HepG2 (cell line): ENCODE results near the gene NPEPL1. TPM values are rescaled to one million over a fixed set of nuclear protein-coding genes. Genes with fewer than 3 reads are reported as not detected.

Source experiments
- ATAC-seq: fragments of 200-7000 bp; cut with Tn5 transposase; 3 replicates; pipeline ENCODE4 v1.9.1; 2020; ENCODE audit warnings: mild to moderate bottlenecking, moderate library complexity
- BruUV-seq: library from RNA; stranded (reverse); fragments of 400-500 nt; replicated peaks from 2 replicates; lab custom pipeline; 2021; lab: Mats Ljungman, UMichigan
- CTCF ChIA-PET: fragments of 300-600 bp; formaldehyde crosslinking; extraction: SDS; loops from one replicate; lab custom pipeline; 2021; ENCODE audit warnings: low total read pairs, inconsistent platforms, low intra/inter-chr PET ratio; lab: Yijun Ruan, JAX
- POLR2A ChIA-PET: fragments of 350-600 bp; sonication (Branson Sonifier 250); formaldehyde crosslinking; loops from one replicate; lab custom pipeline; 2020; ENCODE audit warnings: antibody characterized with exemption, inconsistent platforms; lab: Yijun Ruan, JAX
- DNase-seq: peaks from one replicate; pipeline ENCODE4 v3.0.0-alpha.2; 2015; ENCODE audit warnings: low spot score
- FAIRE-seq: peaks from 3 replicates; lab custom pipeline; 2011; peaks lifted over from hg19 to GRCh38; lab: Jason Lieb, UNC
- H2AFZ ChIP-seq: one replicate; pipeline ENCODE4 v1.6.1; 2011; ENCODE audit warnings: low read length, inconsistent platforms
- H3K27ac ChIP-seq: fragments of 300-600 bp; 3 replicates; pipeline ENCODE4 v1.8.0; 2011; ENCODE audit warnings: mixed run types, mild to moderate bottlenecking, mixed read lengths, low read length, inconsistent platforms; ENCODE audit not compliant: insufficient read depth; ENCODE audit errors: extremely low read length
- H3K27me3 ChIP-seq, 2 experiments: fragments of 200-600 bp in 1 of 2; 2 replicates in 1 of 2; 3 replicates in 1 of 2; pipeline versions ENCODE4 v1.6.0 to v1.8.0; 2011; ENCODE audit warnings: low read length in 2 of 2, mild to moderate bottlenecking in 2 of 2, moderate library complexity in 2 of 2, inconsistent platforms in 1 of 2; ENCODE audit not compliant: insufficient read depth in 2 of 2, control insufficient read depth in 1 of 2
- H3K36me3 ChIP-seq, 2 experiments: fragments of 200-600 bp in 1 of 2; replicated peaks in 1 of 2; 2 replicates in 1 of 2; 3 replicates in 1 of 2; pipeline versions ENCODE4 v1.5.1 to v1.8.0; 2011; ENCODE audit warnings: low read length in 2 of 2, inconsistent platforms in 1 of 2; ENCODE audit not compliant: insufficient read depth in 2 of 2, control insufficient read depth in 1 of 2
- H3K4me1 ChIP-seq: 2 replicates; pipeline ENCODE4 v1.5.1; 2012; ENCODE audit warnings: low read length, inconsistent platforms; ENCODE audit not compliant: insufficient read depth
- H3K4me2 ChIP-seq: 2 replicates; pipeline ENCODE4 v1.6.0; 2011; ENCODE audit warnings: low read depth, low read length, inconsistent platforms
- H3K4me3 ChIP-seq, 3 experiments: fragments of 200-600 bp in 1 of 3; sonication (generic), shearing (Covaris generic) in 1 of 3; replicated peaks in 1 of 3; 2 replicates each; pipeline ENCODE4 v1.5.1; 2011 to 2016; ENCODE audit warnings: low read length in 3 of 3, inconsistent platforms in 2 of 3, low read depth in 2 of 3, mild to moderate bottlenecking in 2 of 3, control low read depth in 1 of 3, mixed read lengths in 1 of 3; ENCODE audit not compliant: insufficient read depth in 1 of 3
- H3K79me2 ChIP-seq: one replicate; pipeline ENCODE4 v1.6.1; 2011; ENCODE audit warnings: low read length, inconsistent platforms; ENCODE audit not compliant: insufficient read depth
- H3K9ac ChIP-seq: 2 replicates; pipeline ENCODE4 v1.6.0; 2011; ENCODE audit warnings: mild to moderate bottlenecking, low read depth, low read length, inconsistent platforms; ENCODE audit not compliant: insufficient read depth
- H3K9me3 ChIP-seq: 2 replicates; pipeline ENCODE4 v1.5.1; 2012; ENCODE audit warnings: mild to moderate bottlenecking, low read length
- H4K20me1 ChIP-seq: 2 replicates; pipeline ENCODE4 v1.6.0; 2011; ENCODE audit warnings: inconsistent platforms, mild to moderate bottlenecking, low read length, moderate library complexity; ENCODE audit not compliant: insufficient read depth
- ATF7-NPFF ChIP-seq: sonication (generic); formaldehyde crosslinking; IDR thresholded peaks from 2 replicates; pipeline ENCODE4 v1.8.1; 2023; ENCODE audit warnings: mild to moderate bottlenecking, low read depth, missing genetic modification reagents, moderate library complexity
- ERF ChIP-seq: IDR thresholded peaks from 2 replicates; pipeline ENCODE4 v1.6.1; 2018; ENCODE audit warnings: missing biosample characterization, missing genetic modification reagents
- HNRNPH1 ChIP-seq: fragments of 200-400 bp; formaldehyde crosslinking; optimal IDR thresholded peaks from 2 replicates; pipeline ENCODE3; 2017; ENCODE audit warnings: mild to moderate bottlenecking, low read depth, low read length
- KLF6 ChIP-seq: IDR thresholded peaks from 2 replicates; pipeline ENCODE4 v1.8.0; 2016; ENCODE audit warnings: missing biosample characterization, missing genetic modification reagents
- NR2F1 ChIP-seq, 2 experiments: fragments of 450-650 bp in 1 of 2; formaldehyde crosslinking in 1 of 2; IDR thresholded peaks; 2 replicates each; pipeline versions ENCODE4 v1.5.0 to v1.6.1; 2016 to 2020; ENCODE audit warnings: mild to moderate bottlenecking in 1 of 2, missing compliant biosample characterization in 1 of 2, missing genetic modification reagents in 1 of 2, moderate library complexity in 1 of 2
- RBM22 ChIP-seq: fragments of 200-400 bp; formaldehyde crosslinking; optimal IDR thresholded peaks from 2 replicates; pipeline ENCODE3; 2017; ENCODE audit warnings: mild to moderate bottlenecking, low read length, moderate library complexity
- SALL2 ChIP-seq: sonication (generic); formaldehyde crosslinking; IDR thresholded peaks from 2 replicates; pipeline ENCODE4 v1.8.1; 2023; ENCODE audit warnings: mild to moderate bottlenecking, missing genetic modification reagents, inconsistent platforms
- TOE1 ChIP-seq: sonication (generic); formaldehyde crosslinking; IDR thresholded peaks from 2 replicates; pipeline ENCODE4 v1.4.0; 2020; ENCODE audit warnings: mild to moderate bottlenecking, missing genetic modification reagents
- ZMYM2 ChIP-seq: sonication (generic); formaldehyde crosslinking; IDR thresholded peaks from 2 replicates; pipeline ENCODE4 v1.8.0; 2022; ENCODE audit warnings: mild to moderate bottlenecking, missing genetic modification reagents
- ZNF557 ChIP-seq: sonication (generic); formaldehyde crosslinking; IDR thresholded peaks from 2 replicates; pipeline ENCODE4 v1.4.0; 2020; ENCODE audit warnings: missing genetic modification reagents
- ZNF780A ChIP-seq: sonication (generic); formaldehyde crosslinking; IDR thresholded peaks from 2 replicates; pipeline ENCODE4 v1.8.0; 2022; ENCODE audit warnings: mild to moderate bottlenecking, missing genetic modification reagents, moderate library complexity
- ZNF841 ChIP-seq: sonication (generic); formaldehyde crosslinking; IDR thresholded peaks from 2 replicates; pipeline ENCODE4 v1.8.1; 2023; ENCODE audit warnings: missing genetic modification reagents, borderline replicate concordance
- ZNF878 ChIP-seq: sonication (generic); formaldehyde crosslinking; IDR thresholded peaks from 2 replicates; pipeline ENCODE4 v1.8.1; 2023; ENCODE audit warnings: mild to moderate bottlenecking, missing genetic modification reagents, moderate library complexity
- ZNF891 ChIP-seq: sonication (generic); formaldehyde crosslinking; IDR thresholded peaks from 2 replicates; pipeline ENCODE4 v1.5.0; 2020; ENCODE audit warnings: mild to moderate bottlenecking, missing genetic modification reagents
- WGBS: methylation state at CpG from one replicate; pipeline ENCODE4 v1.1.6; 2017; ENCODE audit warnings: low lambda C conversion rate; 5-methylcytosine and 5-hydroxymethylcytosine counted together
- in situ Hi-C: cut with HindIII; loops from 2 replicates; pipeline ENCODE4 v1.10.0; 2017; ENCODE audit warnings: low pct_unique_long_range_greater_than_20kb; ENCODE audit not compliant: extremely low pct_ligation_motif_present
- intact Hi-C: fragments of 100-400 bp; cut with micrococcal nuclease; formaldehyde crosslinking; loops from one replicate; pipeline ENCODE4 v1.10.0; 2022; ENCODE audit not compliant: unreplicated experiment
- polyA plus RNA-seq, 8 experiments: library from polyadenylated mRNA; depleted of rRNA in 3 of 8; stranded (reverse) in 7 of 8; unstranded in 1 of 8; fragments of >200 nt; fragmentation: Illumina TruSeq in 4 of 8; extraction: Trizol in 4 of 8; gene quantifications; 2 replicates each; pipeline versions ENCODE4 v1.2.1 to v1.2.3, GENCODE V29; 2011 to 2016; ENCODE audit warnings: low read depth in 4 of 8, missing spikeins in 1 of 8, mixed read lengths in 1 of 8; ENCODE audit not compliant: insufficient read depth in 1 of 8
- total RNA-seq, 5 experiments: library from RNA; depleted of rRNA; stranded (reverse); fragments of >200 nt; fragmentation: Illumina TruSeq; extraction: Trizol; gene quantifications; 2 replicates each; pipeline ENCODE4 v1.2.3, GENCODE V29; 2016; ENCODE audit warnings: low read depth in 1 of 5
- TF ChIP-seq, protein P1 (sequence below), 2 experiments: sonication (generic) in 1 of 2; formaldehyde crosslinking in 1 of 2; IDR thresholded peaks; 2 replicates each; pipeline versions ENCODE4 v1.5.1 to v1.6.1; 2011 to 2020; ENCODE audit warnings: borderline replicate concordance in 1 of 2, low read depth in 1 of 2, low read length in 1 of 2, mild to moderate bottlenecking in 1 of 2, missing genetic modification reagents in 1 of 2, moderate library complexity in 1 of 2
- TF ChIP-seq, protein P2 (sequence below): sonication (generic); formaldehyde crosslinking; IDR thresholded peaks from 2 replicates; pipeline ENCODE4 v1.4.0; 2020; ENCODE audit warnings: missing genetic modification reagents, mild to moderate bottlenecking, borderline replicate concordance

NPEPL1 gene
- total and polyA plus RNA-seq, 2 of the 13 experiments (the other 11 are each of a cell fraction or from before 2014, with no cell fraction given): 4.1 to 7.5 TPM

DNA sequence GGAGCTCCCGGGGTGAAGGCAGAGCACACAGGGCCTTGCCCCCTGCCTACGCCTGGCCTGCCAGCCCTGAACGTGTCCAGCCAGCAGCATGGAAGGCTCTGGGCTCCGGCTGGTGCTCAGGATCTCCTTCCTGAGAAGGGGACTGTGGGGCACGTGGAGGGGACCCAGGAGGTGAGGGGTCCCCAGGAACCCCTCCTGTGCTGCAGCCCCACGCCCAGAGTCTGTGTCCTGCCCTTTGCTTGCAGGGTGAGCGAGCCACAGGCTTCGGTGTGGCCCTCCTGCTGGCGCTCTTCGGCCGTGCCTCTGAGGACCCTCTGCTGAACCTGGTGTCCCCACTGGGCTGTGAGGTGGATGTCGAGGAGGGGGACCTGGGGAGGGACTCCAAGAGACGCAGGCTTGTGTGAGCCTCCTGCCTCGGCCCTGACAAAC is 22.3 kb downstream of the NPEPL1 start:
- no peaks in the 10 kb centered on the region for H3K36me3 ChIP-seq
- H3K9ac ChIP-seq: no peak overlapping the region
- CTCF ChIA-PET: no interaction called here
- in situ Hi-C loops: no loop called here
- H4K20me1 ChIP-seq: no peaks in the 10 kb centered on the region; the same call in 1 of the 2 replicates
- TF ChIP-seq ZMYM2 (no peak), SALL2 (CRISPR knock-in tag) (no peak), RBM22 (peak; percentile 8), TOE1 (no peak), ZNF557 (CRISPR knock-in tag) (no peak), ATF7-NPFF (CRISPR knock-in tag) (no peak), ZNF891 (CRISPR knock-in tag) (no peak), NR2F1 (CRISPR knock-in tag; IDR thresholded peaks at IDR 0.05) (no peak)
- TF ChIP-seq, all 625 proteins: peak for 1
- Histone ChIP-seq H3K27me3 (peaks cover 2 to 8% of the 10 kb centered on the region in 2 experiments; a peak in 1 of 5 replicates), H3K27ac (no peak overlapping the region), H3K4me3 (no peak overlapping the region), H3K79me2 (no peaks in the 10 kb centered on the region), H3K4me2 (no peak overlapping the region), H3K4me1 (peaks cover 23% of the 10 kb centered on the region), H2AFZ (no peak overlapping the region), H3K9me3 (no peaks in the 10 kb centered on the region)
- DNase-seq: no peak
- no TSS peak for BruUV-seq
- FAIRE-seq: no peak
- 91% methylated on average over 12 of the region's 14 CpGs for WGBS
- ATAC-seq: no peak
- POLR2A ChIA-PET: no interaction called here
- intact Hi-C loops: no loop called here

DNA sequence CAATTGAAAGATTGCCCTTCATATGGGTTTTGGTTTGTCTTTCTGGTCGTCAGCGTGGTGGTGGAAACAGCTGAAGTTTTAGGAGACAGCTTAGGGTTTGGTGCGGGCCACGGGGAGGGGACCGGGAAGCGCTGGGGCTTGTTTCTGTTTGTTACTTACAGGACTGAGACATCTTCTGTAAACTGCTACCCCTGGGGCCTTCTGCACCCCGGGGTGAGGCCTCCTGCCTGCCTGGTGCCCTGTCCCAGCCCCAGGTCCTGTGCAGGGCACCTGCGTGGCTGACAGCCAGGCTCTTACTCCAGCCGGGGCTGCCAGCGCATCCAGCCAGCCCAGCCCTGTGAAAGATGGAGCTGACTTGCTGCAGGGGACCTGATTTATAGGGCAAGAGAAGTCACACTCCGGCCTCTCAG is 22.8 kb downstream of the NPEPL1 start:
- intact Hi-C loops: no loop called here
- Histone ChIP-seq H3K36me3 (no peaks in the 10 kb centered on the region), H3K79me2 (no peaks in the 10 kb centered on the region), H2AFZ (no peak overlapping the region), H4K20me1 (no peaks in the 10 kb centered on the region; the same call in 1 of the 2 replicates), H3K27me3 (peaks cover 2 to 11% of the 10 kb centered on the region in 2 experiments; a peak in 1 of 5 replicates), H3K27ac (no peak overlapping the region), H3K4me1 (peaks cover 23% of the 10 kb centered on the region), H3K4me3 (no peak overlapping the region), H3K4me2 (no peak overlapping the region), H3K9me3 (no peaks in the 10 kb centered on the region), H3K9ac (no peak overlapping the region)
- 72% methylated on average over 11 of the region's 11 CpGs for WGBS
- POLR2A ChIA-PET: no interaction called here
- no peak for ATAC-seq
- no peak for DNase-seq
- in situ Hi-C loops: no loop called here
- BruUV-seq: no TSS peak
- no peak for FAIRE-seq
- CTCF ChIA-PET: no interaction called here
- TF ChIP-seq, protein P1, sequence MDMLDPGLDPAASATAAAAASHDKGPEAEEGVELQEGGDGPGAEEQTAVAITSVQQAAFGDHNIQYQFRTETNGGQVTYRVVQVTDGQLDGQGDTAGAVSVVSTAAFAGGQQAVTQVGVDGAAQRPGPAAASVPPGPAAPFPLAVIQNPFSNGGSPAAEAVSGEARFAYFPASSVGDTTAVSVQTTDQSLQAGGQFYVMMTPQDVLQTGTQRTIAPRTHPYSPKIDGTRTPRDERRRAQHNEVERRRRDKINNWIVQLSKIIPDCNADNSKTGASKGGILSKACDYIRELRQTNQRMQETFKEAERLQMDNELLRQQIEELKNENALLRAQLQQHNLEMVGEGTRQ (IDR thresholded peaks at IDR 0.05; ENCODE audit: low read depth, low read length): no peak
- TF ChIP-seq, protein P1 (CRISPR knock-in tag; IDR thresholded peaks at IDR 0.05; ENCODE audit: borderline replicate concordance): no peak
- TF ChIP-seq KLF6 (CRISPR knock-in tag): no peak
- TF ChIP-seq ZNF878 (CRISPR knock-in tag): no peak
- TF ChIP-seq HNRNPH1: no peak
- no peak for TF ChIP-seq ZNF780A (CRISPR knock-in tag)
- TF ChIP-seq, protein P2, sequence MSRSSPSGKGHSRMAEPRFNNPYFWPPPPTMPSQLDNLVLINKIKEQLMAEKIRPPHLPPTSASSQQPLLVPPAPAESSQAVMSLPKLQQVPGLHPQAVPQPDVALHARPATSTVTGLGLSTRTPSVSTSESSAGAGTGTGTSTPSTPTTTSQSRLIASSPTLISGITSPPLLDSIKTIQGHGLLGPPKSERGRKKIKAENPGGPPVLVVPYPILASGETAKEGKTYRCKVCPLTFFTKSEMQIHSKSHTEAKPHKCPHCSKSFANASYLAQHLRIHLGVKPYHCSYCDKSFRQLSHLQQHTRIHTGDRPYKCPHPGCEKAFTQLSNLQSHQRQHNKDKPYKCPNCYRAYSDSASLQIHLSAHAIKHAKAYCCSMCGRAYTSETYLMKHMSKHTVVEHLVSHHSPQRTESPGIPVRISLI (CRISPR knock-in tag): no peak
- no peak for TF ChIP-seq ERF (CRISPR knock-in tag)
- TF ChIP-seq ZNF841 (CRISPR knock-in tag): no peak
